HG03175 (cell line): ENCODE results near the gene KCNH6.

ENCODE experiments used
- ATAC-seq: cut with Tn5 transposase; IDR thresholded peaks from one replicate; pipeline ENCODE4 v1.9.1; 2021; ENCODE audit warnings: mild to moderate bottlenecking, moderate library complexity; ENCODE audit not compliant: unreplicated experiment

The KCNH6 gene

GRCh38 chr17:63511331-63511730 is 11.8 kb upstream of the KCNH6 start:
- ATAC-seq, result no peak

DNA sequence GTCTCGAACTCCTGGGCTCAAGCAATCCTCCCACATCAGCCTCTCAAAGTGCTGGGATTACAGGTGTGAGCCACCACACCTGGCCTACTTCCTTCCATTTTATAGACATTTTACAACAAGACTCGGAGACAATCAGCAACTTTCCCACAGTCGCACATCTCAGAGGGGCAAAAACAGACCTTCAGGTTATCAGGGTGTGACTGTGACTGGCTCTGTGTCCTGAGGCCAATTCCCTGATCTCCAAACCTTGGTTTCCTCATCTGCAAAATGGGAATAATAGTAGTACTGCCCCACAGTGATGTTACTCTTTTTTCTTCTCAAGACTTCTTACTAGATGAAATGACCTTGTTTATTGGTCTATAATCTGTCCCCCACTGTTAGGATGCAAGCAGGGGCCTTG is 10.8 kb upstream of the KCNH6 start:
- ATAC-seq, result no peak

- no peak for ATAC-seq
Measured at GRCh38 chr17:63512896-63513644, 10.1 kb upstream of the KCNH6 start.

GRCh38 chr17:63514477-63514876 is 8.7 kb upstream of the KCNH6 start:
- no peak for ATAC-seq

DNA sequence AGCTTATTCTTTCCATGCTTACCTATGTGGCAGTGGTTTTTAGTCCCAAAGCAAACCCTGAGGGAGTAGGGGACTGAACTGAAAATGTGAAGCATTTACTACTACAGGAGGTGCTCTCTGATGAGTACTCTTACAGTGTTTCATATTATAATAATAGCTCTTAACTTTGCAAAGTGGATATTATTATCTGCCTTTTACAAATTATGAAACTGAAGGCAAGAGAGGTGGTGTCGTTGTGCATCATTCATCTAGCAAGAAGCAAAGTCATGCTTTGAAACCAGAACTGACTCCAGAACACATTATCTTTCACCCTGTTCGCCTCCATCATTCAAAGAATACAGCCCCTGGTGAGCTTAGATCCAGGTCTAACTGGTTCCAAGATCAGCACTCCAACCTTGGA is 8.2 kb upstream of the KCNH6 start:
- ATAC-seq, result no peak

- no peak for ATAC-seq
Measured at GRCh38 chr17:63515426-63515825, 7.7 kb upstream of the KCNH6 start.

DNA sequence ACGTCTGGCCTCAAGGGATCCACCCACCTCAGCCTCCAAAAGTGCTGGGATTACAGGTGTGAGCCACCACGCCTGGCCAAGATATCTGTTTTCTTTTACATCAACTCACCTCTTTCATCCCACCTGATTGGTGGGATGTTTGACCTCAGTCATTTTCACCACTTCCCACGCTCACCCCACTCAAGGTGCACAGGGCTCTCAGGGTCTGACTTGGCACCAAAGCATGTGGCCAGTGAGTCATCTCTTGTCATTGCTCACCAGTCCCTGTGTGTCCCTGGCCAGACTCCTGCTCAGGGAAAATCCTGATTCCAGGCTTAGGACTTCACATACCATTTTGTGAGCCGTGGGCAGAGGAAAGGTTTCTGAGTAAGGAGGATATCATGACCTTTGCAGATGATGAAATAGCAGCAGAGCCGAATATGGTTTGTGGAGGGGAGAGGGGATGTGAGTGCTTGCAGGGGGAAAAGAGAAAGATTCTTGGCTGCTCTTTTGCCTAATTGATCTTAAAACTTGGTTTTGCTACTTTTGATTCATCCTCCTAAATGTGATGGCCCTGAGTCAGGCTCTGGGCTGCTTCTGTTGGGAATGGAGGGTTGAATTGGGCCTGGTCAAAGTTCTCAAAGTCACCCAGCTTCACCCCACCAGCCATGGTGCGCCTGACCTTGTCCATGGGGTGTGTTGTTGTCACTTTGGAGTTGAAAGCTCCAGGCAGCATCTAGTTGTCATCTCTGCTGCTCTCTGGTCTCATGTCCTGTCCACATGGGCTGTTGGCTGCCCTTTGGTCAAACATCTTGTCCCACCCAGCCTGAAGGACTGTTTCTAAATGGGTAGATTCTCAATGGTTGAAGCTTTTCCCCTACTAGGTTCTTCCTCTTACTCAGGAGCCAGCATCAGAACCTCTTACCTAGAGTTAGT is 6.0 kb upstream of the KCNH6 start:
- ATAC-seq, result no peak

DNA sequence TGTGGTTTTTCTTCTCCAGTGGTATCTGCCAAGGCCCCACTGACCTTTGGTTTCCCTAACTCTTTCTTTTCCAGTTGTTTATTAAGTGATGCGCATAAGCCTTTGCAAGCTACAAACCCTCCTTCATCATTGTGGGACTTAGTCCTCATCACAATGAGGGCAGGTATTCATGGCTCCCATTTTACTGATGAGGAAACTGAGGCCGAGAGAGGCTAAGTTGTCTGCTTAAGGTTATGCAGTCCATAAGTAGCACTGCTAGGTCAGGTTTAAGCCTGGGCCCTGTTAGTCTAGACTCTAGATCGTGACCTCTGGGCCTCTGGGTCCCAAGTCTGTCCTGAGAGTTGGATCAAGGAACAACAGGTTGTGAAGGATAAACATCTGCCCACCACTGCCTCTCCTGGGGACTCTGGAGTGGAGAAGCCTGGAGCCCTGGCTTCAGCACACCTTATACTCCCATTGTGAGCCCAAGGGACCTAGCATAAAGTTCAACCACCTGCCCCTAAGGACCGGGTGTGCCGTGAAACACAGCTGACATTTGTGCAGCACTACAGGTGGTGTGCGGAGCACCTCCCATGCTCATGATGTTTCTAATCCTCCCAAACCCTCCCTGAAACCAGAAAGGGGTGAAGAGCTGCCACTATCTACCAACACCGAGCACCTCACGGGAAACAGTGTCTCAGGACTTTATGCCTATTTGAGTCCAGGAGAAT is 5.2 kb upstream of the KCNH6 start:
- ATAC-seq, result no peak

DNA sequence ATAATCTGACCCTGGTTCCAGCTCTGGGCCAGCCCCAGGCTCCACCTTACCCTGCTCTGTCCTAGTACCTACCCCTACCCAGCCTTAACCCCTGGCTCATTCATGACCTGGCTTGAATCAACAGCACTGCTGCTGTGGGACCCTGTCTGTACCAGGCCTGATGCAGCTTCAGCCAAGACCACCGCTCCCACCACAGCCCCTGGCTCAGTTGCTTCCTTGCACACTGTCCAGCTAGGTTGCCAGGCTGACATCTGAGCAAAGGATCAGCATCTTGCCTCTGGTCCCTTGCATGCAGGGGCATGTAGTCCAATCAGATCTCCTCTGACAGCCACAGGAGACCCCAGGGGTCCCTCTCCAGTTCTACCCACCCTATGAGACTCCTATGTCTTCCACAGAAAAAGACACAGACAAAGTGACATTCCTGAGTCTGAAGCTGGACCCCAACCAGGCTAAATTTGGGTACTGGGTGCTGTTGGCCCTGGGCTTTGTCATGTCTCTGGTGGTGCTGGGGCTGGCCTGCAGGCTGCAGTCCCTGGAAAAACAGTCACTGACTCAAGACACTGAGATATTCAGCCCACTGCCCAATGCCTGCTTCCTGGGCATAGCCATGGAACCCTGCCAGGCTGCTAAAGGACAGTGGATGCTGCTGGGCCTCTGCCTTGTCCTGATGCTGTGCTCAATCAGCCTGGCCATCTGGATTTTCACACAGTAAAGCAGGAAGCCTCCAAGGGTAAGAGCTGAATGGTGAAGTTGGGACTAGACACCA is 3.9 kb upstream of the KCNH6 start:
- ATAC-seq, result no peak

DNA sequence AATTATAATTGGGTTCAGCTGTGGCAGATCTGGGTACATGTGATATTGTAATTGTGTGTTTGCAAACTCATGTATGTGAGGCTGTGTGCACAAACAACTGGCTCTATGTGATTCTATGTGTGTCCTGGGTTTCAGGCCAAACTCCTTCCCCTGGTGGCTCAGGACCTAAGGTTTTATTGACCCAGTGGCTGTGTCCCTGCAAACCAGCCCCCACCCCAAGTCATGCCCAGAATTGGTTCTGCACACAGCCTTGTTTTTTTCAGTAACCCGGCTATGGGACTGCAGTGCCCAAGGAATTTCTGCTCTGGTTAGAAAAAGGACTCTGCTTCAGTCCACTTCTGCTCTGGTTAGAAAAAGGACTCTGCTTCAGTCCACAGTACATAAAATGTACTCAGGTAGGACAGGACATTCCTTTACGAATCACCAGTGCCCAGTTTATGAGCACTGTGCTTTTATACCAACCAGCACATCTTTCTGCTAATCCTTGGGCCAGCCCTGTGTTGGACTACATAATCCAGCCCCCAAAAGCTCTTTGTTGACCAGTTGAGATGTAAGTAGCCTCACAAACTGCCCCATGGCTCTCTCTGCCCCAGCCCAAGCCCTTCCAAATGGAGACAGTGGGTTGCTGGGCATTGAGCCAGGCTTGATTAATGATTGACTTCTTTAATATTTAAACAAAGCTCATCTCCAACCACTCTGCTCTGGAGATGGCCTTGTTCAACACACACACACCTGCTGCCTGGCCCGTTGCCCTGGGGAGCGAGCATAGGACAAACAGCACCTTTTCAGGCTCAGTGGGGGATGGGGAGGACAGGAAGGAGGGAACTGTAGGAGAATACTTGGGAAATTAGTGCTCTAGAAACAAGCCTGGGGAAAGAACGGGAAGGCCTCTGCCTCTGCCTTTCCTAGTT is 2.9 kb upstream of the KCNH6 start:
- no peak for ATAC-seq

DNA sequence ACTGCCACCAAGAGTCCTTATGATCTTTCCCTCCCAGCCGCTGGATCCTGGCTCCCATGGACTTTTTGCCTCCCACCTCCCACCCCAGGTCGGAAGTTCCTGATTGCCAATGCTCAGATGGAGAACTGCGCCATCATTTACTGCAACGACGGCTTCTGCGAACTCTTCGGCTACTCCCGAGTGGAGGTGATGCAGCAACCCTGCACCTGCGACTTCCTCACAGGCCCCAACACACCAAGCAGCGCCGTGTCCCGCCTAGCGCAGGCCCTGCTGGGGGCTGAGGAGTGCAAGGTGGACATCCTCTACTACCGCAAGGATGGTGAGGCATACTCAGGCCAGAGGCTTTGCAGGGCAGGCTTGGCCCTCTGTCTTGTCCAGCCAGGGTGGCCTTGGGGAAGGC is 893 bp downstream of the KCNH6 start:
- no peak for ATAC-seq

DNA sequence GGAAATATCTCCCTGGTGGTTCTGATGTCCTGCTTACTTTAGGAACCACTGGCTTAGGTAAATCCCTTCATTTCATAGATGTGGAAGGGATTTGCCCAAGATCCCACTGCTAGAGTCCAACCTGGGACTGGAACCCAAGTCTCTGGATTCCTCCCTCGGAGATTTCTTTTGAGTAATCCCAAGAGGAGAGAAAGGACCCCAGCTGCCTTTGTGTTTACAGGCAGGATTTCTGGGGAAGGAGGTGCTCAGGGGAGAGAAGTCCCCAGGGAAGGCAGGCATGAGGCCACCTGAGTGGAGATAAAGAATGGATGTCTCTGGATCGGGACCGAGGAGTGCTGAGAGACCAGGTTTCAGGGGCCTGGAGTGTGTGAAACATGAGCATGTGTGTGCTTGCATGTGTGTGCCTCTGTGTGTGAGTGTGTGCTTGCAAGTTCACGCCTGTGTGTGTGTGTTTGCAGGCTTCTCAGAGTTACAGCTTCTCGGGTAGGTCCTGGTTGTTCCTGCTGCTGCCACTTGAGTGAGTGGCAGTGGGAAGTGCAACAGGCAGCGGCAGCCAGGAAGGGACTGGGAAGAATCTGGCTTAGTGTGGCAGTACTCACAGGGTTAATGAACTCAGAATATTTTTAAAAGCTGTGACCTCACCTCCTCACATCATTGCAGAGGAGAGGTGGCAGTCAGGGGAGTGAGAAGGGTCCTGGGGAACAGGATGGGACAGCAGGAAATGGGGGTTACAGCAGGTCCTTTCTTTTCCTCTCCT is 2.2 kb downstream of the KCNH6 start:
- ATAC-seq, result no peak

DNA sequence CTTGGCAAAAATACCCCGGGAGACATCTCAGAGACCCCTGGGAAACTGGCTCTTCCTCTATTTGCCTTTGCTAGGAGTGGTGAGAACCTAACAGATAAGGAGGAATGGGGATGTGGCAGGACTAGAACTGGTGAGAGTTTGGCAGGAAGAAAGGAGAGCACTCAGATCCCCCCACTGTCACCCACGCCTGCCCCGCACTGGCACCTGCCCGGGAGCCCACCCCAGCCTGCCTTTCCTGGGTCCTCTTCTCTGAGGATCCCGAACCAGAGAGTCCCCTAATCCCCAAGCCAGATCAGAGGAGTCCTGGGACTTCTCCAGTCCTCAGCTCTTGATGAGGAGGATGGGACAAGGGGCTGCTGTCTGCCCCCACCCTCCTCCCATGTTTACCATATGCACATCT is 3.7 kb downstream of the KCNH6 start:
- ATAC-seq, result no peak

DNA sequence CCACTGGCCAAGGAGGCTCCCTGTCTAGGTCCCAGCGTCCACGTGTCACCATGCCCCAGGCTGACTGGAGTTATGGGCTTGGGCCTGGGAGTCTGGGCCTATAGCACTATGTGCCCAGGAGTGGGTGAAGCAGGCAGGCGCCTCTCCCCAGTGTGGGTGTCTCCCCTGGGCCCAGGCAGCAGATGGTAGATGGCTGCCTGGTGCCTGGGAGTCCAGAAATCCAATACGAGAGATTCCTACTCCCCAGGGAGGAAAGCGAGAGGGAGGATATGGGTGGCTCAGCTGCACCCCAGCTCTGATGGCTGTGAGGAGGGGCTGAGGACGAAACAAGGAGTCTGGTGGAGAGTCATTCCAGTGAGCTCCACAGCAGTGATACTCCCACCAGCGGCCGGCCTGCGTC is 5.0 kb downstream of the KCNH6 start:
- no peak for ATAC-seq

GRCh38 chr17:63529711-63530556 is 6.8 kb downstream of the KCNH6 start:
- no peak for ATAC-seq

DNA sequence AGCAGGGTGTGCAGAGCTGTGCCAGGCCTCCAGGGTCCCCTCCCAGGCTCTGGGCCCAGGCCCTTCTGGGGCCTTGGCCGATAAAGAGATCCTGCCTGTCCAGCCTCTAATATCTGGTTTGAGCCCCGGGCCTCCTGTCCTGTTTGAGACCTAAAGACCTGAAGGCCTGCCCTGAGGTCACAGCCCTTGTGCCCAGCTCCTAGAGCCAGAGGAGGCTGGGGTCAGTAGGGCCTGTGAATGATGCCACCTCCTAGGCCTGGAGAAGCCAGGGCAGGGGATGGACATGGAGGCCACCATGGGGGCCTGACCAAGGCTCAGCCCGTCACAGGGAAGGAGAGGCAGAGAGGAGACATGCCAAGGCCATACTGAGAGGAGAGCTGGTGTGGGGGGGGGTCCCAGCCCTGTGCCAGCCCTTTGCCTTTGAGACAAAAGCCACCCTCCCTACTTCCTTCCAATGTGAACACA is 7.4 kb downstream of the KCNH6 start:
- ATAC-seq, result no peak

DNA sequence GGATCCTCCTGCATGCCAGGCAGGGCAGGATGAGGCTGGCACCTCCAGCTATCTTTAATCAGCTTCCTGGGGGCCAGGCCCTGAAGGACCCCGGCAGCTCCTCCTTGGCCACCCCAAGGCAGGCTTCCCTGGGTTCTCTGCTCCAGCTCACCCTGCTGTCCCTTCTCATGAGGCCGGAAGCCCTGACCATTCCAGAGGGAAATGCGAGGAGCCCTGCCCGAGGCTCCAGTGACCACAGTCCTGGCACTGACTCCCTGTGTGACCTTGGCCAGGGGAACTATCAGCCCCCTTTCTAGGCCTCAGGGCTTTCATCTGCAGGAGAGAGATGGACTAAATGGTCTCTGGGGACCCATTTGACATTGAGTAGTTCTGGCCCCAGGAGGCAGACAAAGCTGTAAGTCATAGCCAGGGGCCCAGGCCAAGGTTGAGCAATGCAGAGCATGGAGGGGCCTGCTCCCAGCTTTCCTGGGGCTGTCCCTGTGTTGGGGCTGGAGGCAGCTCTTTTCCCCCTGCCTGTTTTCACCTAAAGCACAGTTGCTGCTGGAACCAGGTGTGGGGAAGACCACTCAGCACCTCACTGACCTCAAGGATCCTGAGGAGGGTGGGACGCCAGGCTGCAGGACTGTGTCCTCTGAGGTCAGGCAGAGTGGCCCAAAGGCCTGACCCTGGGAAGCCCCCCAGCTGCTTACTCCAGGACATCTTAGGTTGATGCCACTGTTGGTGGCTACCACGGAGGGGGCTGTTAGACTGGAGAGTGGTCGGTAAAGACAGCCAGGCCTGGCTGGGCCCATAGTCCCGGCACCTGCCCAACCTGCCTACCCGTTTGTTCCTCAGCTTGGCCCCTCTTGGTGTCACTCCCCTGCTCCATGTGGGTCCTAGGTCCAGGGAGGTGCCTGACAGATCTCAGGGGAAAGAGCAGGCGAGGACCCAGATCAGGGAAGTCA is 8.1 kb downstream of the KCNH6 start:
- ATAC-seq, result no peak
